ENCODE measurements around the gene PCMT1.

- TF ChIP-seq CTCF (IDR thresholded peaks at IDR 0.05; ENCODE audit: low read length) (peak; percentile 33; the same call in 1 of the 2 replicates), EZH2 (IDR thresholded peaks at IDR 0.05; ENCODE audit: borderline replicate concordance, low read length) (no peak)
Observed at GRCh38 chr6:149833651-149834050, 84.1 kb downstream of the PCMT1 start.

Measured in OCI-LY1 (cell line).